Panc1 (cell line): Measurements from ENCODE around the gene SLC39A5. TPM values are rescaled to one million over a fixed set of nuclear protein-coding genes. Genes with fewer than 3 reads are reported as not detected.

Experiments used
- ATAC-seq: fragments of 200-7000 bp; cut with Tn5 transposase; 2 replicates; pipeline ENCODE4 v1.9.1; 2020; ENCODE audit warnings: mild to moderate bottlenecking, moderate library complexity
- BruUV-seq: library from RNA; stranded (reverse); fragments of 400-500 nt; replicated peaks from 2 replicates; lab custom pipeline; 2021; lab: Mats Ljungman, UMichigan
- CTCF ChIA-PET: fragments of 300-600 bp; sonication (Branson Sonifier 250); formaldehyde crosslinking; loops from one replicate; lab custom pipeline; 2022; ENCODE audit warnings: antibody characterized with exemption; lab: Charles Lee
- POLR2A ChIA-PET: fragments of 300-600 bp; sonication (Branson Sonifier 250); formaldehyde crosslinking; loops from one replicate; lab custom pipeline; 2022; ENCODE audit warnings: antibody characterized with exemption; lab: Charles Lee
- DNase-seq: peaks from one replicate; pipeline ENCODE4 v3.0.0-alpha.2; 2010; ENCODE audit warnings: low read depth, low spot score
- H3K27ac ChIP-seq: 2 replicates; pipeline ENCODE4 v1.5.1; 2011; ENCODE audit warnings: mild to moderate bottlenecking, low read length, inconsistent platforms
- H3K27me3 ChIP-seq: fragments of 200-500 bp; sonication (Bioruptor generic); 2 replicates; pipeline ENCODE4 v1.6.0; 2014; ENCODE audit warnings: low read length, inconsistent platforms; ENCODE audit not compliant: control insufficient read depth, insufficient read depth
- H3K36me3 ChIP-seq: fragments of 200-500 bp; sonication (Bioruptor generic); 2 replicates; pipeline ENCODE4 v1.5.1; 2014; ENCODE audit warnings: inconsistent platforms, mild to moderate bottlenecking, low read length, moderate library complexity; ENCODE audit not compliant: control insufficient read depth, insufficient read depth
- H3K4me1 ChIP-seq: 2 replicates; pipeline ENCODE4 v1.5.1; 2011; ENCODE audit warnings: inconsistent platforms, mild to moderate bottlenecking, low read length, moderate library complexity; ENCODE audit not compliant: control insufficient read depth, insufficient read depth
- H3K4me3 ChIP-seq, 2 experiments: 2 replicates each; pipeline ENCODE4 v1.5.1; 2011 to 2012; ENCODE audit warnings: low read depth in 2 of 2, low read length in 2 of 2, mild to moderate bottlenecking in 2 of 2, inconsistent platforms in 1 of 2, moderate library complexity in 1 of 2
- H3K9me3 ChIP-seq: fragments of 200-500 bp; sonication (Bioruptor generic); 2 replicates; pipeline ENCODE4 v1.5.1; 2014; ENCODE audit warnings: low read depth, mild to moderate bottlenecking, inconsistent platforms, low read length, moderate library complexity; ENCODE audit not compliant: control insufficient read depth, insufficient read depth
- CTCF ChIP-seq: fragments of 450-650 bp; IDR thresholded peaks from 2 replicates; pipeline ENCODE4 v1.5.1; 2017; ENCODE audit warnings: mild to moderate bottlenecking
- POLR2AphosphoS5 ChIP-seq: IDR thresholded peaks from 2 replicates; pipeline ENCODE4 v1.6.1; 2012; ENCODE audit warnings: mild to moderate bottlenecking, low read depth, low read length, moderate library complexity
- REST ChIP-seq, 2 experiments: IDR thresholded peaks; 2 replicates each; pipeline ENCODE4 v1.6.1; 2011 to 2012; ENCODE audit warnings: low read depth in 2 of 2, control low read depth in 1 of 2, low read length in 1 of 2, mild to moderate bottlenecking in 1 of 2, moderate library complexity in 1 of 2; ENCODE audit not compliant: insufficient read depth in 1 of 2
- SIN3A ChIP-seq: IDR thresholded peaks from 2 replicates; pipeline ENCODE4 v1.6.1; 2012; ENCODE audit warnings: low read depth, mild to moderate bottlenecking, low read length, moderate library complexity, borderline replicate concordance; ENCODE audit not compliant: insufficient read depth
- TCF7L2 ChIP-seq: IDR thresholded peaks from 2 replicates; pipeline ENCODE4 v1.6.1; 2011; ENCODE audit warnings: mild to moderate bottlenecking, low read depth, low read length, inconsistent platforms
- in situ Hi-C: cut with HindIII; loops from 2 replicates; pipeline ENCODE4 v1.10.0; 2016; ENCODE audit warnings: low sequenced_read_pairs, low pct_unique_long_range_greater_than_20kb
- intact Hi-C: fragments of 100-400 bp; cut with micrococcal nuclease; formaldehyde crosslinking; loops from one replicate; pipeline ENCODE4 v1.10.0; 2022; ENCODE audit not compliant: unreplicated experiment
- total RNA-seq: library from RNA; stranded (reverse); gene quantifications from one replicate; pipeline ENCODE4 v1.2.1, GENCODE V29; 2021; ENCODE audit not compliant: unreplicated experiment

SLC39A5 gene
- total RNA-seq, 1 experiment from 2014 or later, result 0.23 TPM

DNA sequence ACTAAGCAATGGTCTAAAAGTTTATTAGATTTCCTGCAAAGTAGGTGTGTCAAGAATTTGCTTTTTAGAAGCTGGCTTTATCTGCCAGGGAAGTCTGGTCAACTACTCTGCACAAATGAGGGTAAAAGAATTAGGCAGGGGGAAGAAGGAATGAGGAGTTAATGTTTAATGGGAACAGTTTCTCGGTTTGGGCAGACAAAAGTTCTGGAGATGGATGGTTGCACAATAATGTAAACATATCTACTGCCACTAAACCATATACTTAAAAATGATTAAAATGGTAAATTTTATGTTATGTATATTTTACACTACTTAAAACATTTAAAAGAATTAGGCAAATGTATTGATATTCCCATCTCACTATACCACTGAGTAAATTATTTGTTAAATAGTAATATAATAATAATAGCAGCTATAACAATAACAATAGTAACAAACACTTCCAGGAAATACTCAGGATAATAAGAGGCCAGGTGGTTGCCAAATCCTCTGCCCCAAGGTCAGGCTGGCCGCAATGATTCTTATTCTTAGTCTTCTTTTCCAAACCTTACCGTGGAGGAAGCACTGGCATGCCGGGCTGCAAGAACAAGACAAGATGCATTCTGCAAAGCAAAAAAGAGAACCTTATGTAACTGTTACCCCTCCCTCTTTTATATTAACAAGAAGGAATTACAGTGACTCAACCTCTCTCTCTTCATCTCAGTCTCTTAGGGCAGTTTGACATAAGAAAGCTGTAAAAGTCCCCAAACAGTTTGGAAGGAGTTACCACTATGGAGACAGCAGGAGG, 56.4 kb downstream of the SLC39A5 start:
- TSS peak; percentile 42 for BruUV-seq
- Histone ChIP-seq H3K36me3 (peaks cover 21% of the 10 kb centered on the region), H3K27ac (no peak overlapping the region), H3K4me1 (no peaks in the 10 kb centered on the region), H3K27me3 (no peaks in the 10 kb centered on the region), H3K4me3 (no peak overlapping the region), H3K9me3 (no peaks in the 10 kb centered on the region)
- DNase-seq (no peak), ATAC-seq (no peak)
- TF ChIP-seq CTCF, result no peak
- no peak for TF ChIP-seq TCF7L2
- no peak for TF ChIP-seq POLR2AphosphoS5
- TF ChIP-seq REST (IDR thresholded peaks at IDR 0.05; ENCODE audit: insufficient read depth in 1 of 2, low read depth in 2 of 2, low read length in 1 of 2), result no peak
- no peak for TF ChIP-seq SIN3A
- intact Hi-C loops, result no loop called here
- CTCF ChIA-PET, result no interaction called here
- POLR2A ChIA-PET, result no interaction called here
- in situ Hi-C loops, result no loop called here

Other genes with a start within 250 kb of the SLC39A5 start
- 20.7 TPM for gene SUOX, start 232.8 kb upstream of the SLC39A5 start, total RNA-seq
- 6.9 TPM for gene IKZF4, start 209.0 kb upstream of the SLC39A5 start, total RNA-seq
- gene RPS26, start 188.1 kb upstream of the SLC39A5 start, total RNA-seq, result 46.4 TPM
- 0.90 TPM for gene ERBB3, start 149.9 kb upstream of the SLC39A5 start, total RNA-seq
- gene PA2G4, start 125.5 kb upstream of the SLC39A5 start, total RNA-seq, result 175 TPM
- gene RPL41, start 113.4 kb upstream of the SLC39A5 start, total RNA-seq, result 2,264 TPM
- gene ZC3H10, start 111.8 kb upstream of the SLC39A5 start, total RNA-seq, result 6.0 TPM
- gene ESYT1, start 101.8 kb upstream of the SLC39A5 start, total RNA-seq, result 152 TPM
- gene MYL6B, start 77.5 kb upstream of the SLC39A5 start, total RNA-seq, result 66.5 TPM
- 1,024 TPM for gene MYL6, start 71.7 kb upstream of the SLC39A5 start, total RNA-seq
- 129 TPM for gene SMARCC2, start 40.6 kb upstream of the SLC39A5 start, total RNA-seq
- 35.3 TPM for gene RNF41, start 8.1 kb upstream of the SLC39A5 start, total RNA-seq
- gene NABP2, start 5.7 kb upstream of the SLC39A5 start, total RNA-seq, result 99.6 TPM
- 67.5 TPM for gene ANKRD52, start 28.3 kb downstream of the SLC39A5 start, total RNA-seq
- gene COQ10A, start 36.9 kb downstream of the SLC39A5 start, total RNA-seq, result 20.0 TPM
- gene CS, start 70.3 kb downstream of the SLC39A5 start, total RNA-seq, result 240 TPM
- 115 TPM for gene CNPY2, start 85.9 kb downstream of the SLC39A5 start, total RNA-seq
- 71.9 TPM for gene PAN2, start 103.9 kb downstream of the SLC39A5 start, total RNA-seq
- 0.41 TPM for gene IL23A, start 108.8 kb downstream of the SLC39A5 start, total RNA-seq
- 50.4 TPM for gene STAT2, start 130.1 kb downstream of the SLC39A5 start, total RNA-seq
- 0.10 TPM for gene APOF, start 132.8 kb downstream of the SLC39A5 start, total RNA-seq
- gene TIMELESS, start 219.4 kb downstream of the SLC39A5 start, total RNA-seq, result 46.2 TPM
- gene MIP, start 224.6 kb downstream of the SLC39A5 start, total RNA-seq, result not detected
- 3.7 TPM for gene SPRYD4, start 238.5 kb downstream of the SLC39A5 start, total RNA-seq